HG02970 (cell line): Measurements from ENCODE around the gene CEMIP2.
"Not testable (repeated sequence)": the region's sequence is repeated elsewhere in the genome, so short reads cannot be mapped to it uniquely, and the experiment has no call there.

ENCODE experiments used
- ATAC-seq: cut with Tn5 transposase; IDR thresholded peaks from one replicate; pipeline ENCODE4 v1.9.1; 2021; ENCODE audit warnings: mild to moderate bottlenecking, moderate library complexity, moderate number of reproducible peaks; ENCODE audit not compliant: unreplicated experiment, low FRiP score

Gene CEMIP2

GRCh38 chr9:71768388-71769174, at the start of gene CEMIP2:
Gene CEMIP2 (minus strand): TSS chr9:71768513. CDS start chr9:71750373, 18,140 bp downstream.
- peak; percentile 78 for ATAC-seq

- no peak for ATAC-seq
Observed at GRCh38 chr9:71816916-71817451, 48.7 kb upstream of the CEMIP2 start.

GRCh38 chr9:71814815-71815214, 46.5 kb upstream of the CEMIP2 start:
- no peak for ATAC-seq

- ATAC-seq, result no peak
Observed at GRCh38 chr9:71814226-71814625, 45.9 kb upstream of the CEMIP2 start.

- ATAC-seq, result no peak
Observed at GRCh38 chr9:71812385-71812784, 44.1 kb upstream of the CEMIP2 start.

GRCh38 chr9:71808068-71808467, 39.8 kb upstream of the CEMIP2 start:
- no peak for ATAC-seq

- peak; percentile 80 for ATAC-seq
Observed at GRCh38 chr9:71806901-71807307, 38.6 kb upstream of the CEMIP2 start.

- not testable (repeated sequence) for ATAC-seq
Observed at GRCh38 chr9:71805096-71805495, 36.8 kb upstream of the CEMIP2 start.

GRCh38 chr9:71801826-71802225, 33.5 kb upstream of the CEMIP2 start:
- ATAC-seq, result no peak

GRCh38 chr9:71797266-71797665, 29.0 kb upstream of the CEMIP2 start:
- ATAC-seq, result no peak

GRCh38 chr9:71796100-71796767, 27.9 kb upstream of the CEMIP2 start:
- ATAC-seq, result no peak

GRCh38 chr9:71795097-71795813, 26.9 kb upstream of the CEMIP2 start:
- ATAC-seq, result peak; percentile 70

- ATAC-seq, result no peak
Observed at GRCh38 chr9:71793386-71794105, 25.2 kb upstream of the CEMIP2 start.

- ATAC-seq, result no peak
Observed at GRCh38 chr9:71791875-71792274, 23.6 kb upstream of the CEMIP2 start.

GRCh38 chr9:71790296-71790695, 22.0 kb upstream of the CEMIP2 start:
- ATAC-seq, result no peak

- peak; percentile 79 for ATAC-seq
Observed at GRCh38 chr9:71783120-71783523, 14.8 kb upstream of the CEMIP2 start.

- no peak for ATAC-seq
Observed at GRCh38 chr9:71781391-71781790, 13.1 kb upstream of the CEMIP2 start.

- no peak for ATAC-seq
Observed at GRCh38 chr9:71780953-71781352, 12.6 kb upstream of the CEMIP2 start.

GRCh38 chr9:71778085-71778484, 9.8 kb upstream of the CEMIP2 start:
- ATAC-seq, result no peak

- peak; percentile 52 for ATAC-seq
Observed at GRCh38 chr9:71774920-71775319, 6.6 kb upstream of the CEMIP2 start.
